GM12892 (cell line): Measurements from ENCODE around the gene RPS17.
A peak's percentile ranks its signal among the peaks of the same experiment; 100 is the strongest.

Source experiments
- DNase-seq: peaks from one replicate; pipeline ENCODE4 v3.0.0; 2011; ENCODE audit not compliant: insufficient read length
- FAIRE-seq: peaks from 2 replicates; lab custom pipeline; 2011; peaks lifted over from hg19 to GRCh38; lab: Jason Lieb, UNC
- POLR2A ChIP-seq: IDR thresholded peaks from 2 replicates; pipeline ENCODE4 v1.6.1; 2011; ENCODE audit warnings: low read depth, low read length, control low read depth
- POLR2AphosphoS5 ChIP-seq: IDR thresholded peaks from 2 replicates; pipeline ENCODE4 v1.6.1; 2011; ENCODE audit warnings: low read depth, low read length, control low read depth
- TAF1 ChIP-seq: IDR thresholded peaks from 2 replicates; pipeline ENCODE4 v1.6.1; 2011; ENCODE audit warnings: low read depth, mild to moderate bottlenecking, control low read depth, low read length, borderline replicate concordance

The RPS17 gene

DNA sequence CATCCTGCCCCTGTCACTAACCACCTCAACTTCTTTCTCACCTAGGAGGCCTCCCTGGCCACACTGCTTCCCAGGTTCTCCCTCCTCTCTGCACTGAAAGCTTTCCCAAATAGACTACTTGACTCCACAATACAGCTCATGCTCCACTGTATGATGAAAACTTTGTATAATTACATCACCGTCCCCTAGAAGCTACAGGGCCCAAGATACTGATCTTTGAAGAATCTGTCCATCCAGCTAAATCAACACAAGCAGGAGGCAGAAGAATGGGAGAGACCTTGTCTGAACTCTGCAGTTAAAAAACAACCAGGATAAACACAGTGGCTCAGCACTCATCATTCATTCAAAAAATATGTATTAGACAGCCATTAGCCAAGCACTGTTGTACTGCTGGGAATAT lies 26.4 kb upstream of the RPS17 start:
- TF ChIP-seq POLR2AphosphoS5: no peak
- no peak for TF ChIP-seq POLR2A
- no peak for TF ChIP-seq TAF1
- DNase-seq (no peak), FAIRE-seq (no peak)

DNA sequence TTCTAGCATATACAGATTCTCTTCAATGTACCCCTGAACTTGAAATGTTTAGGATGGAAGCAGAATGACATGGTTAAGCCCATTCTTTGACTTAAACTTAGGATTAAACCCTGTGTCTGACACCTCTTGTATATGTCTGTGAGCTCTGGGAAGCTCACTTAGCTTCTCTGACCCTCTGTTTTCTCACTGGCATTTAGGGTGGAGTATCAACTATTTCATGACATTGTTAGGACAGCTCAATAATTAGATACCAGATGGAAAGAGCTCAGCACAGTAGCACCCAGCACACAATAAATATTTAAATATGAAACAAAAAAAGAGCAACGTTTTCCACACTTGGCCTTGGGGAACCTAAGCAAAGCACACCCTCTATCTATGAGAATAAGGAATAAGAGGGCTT lies 18.2 kb upstream of the RPS17 start:
- FAIRE-seq (no peak), DNase-seq (no peak)
- no peak for TF ChIP-seq POLR2A
- no peak for TF ChIP-seq POLR2AphosphoS5
- TF ChIP-seq TAF1: no peak

DNA sequence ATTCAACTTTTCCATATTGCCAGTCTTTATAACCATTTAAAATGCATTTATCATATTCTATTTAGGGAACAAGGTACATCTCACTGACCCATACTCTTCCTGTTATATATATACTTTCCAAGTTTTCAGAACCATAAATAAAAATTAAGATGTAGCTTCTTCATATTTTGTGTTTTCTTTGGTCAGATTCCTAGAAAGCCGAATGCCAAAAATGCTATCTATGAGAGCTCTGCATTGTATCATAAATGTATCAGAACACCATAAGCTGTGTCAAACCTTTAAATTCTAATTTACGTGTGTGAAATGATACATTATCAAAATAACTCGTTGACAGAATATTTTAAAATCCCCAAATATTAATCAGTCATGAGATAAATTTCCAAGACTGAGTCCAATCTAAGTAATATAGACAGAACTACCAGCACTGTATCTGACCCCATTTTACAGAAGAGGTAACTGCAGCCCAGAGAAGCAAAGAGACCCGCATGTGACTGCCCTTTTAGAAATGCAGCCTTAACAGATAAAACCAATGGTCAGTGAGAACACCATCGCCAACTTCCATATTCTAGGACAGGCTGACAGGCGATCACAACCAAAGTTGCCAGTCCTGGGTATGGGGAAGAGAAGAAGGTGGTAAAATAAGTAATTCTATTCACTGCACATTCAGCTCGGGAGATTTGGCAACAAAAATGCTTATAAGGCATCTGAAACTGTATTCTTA lies 16.2 kb upstream of the RPS17 start:
- FAIRE-seq: no peak
- TF ChIP-seq TAF1 (no peak), POLR2AphosphoS5 (no peak), POLR2A (no peak)
- no peak for DNase-seq

DNA sequence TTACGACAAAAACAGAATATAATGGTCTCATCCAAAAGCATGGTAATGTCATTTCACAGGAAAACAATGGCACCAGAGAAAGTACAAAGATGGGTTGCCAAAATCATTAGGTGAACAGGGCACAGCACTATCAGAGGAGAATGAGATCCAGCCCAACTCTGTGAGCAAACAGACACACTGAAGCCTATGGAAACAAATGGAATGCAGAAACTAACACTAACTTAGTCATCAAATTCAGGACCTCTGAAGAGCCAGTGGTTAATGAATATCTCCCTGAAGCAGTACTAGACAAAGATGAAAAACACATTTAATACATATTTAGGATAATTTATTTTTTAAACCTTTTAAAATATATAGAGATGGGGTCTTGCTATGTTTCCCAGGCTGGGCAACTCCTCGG lies 14.6 kb upstream of the RPS17 start:
- DNase-seq (no peak), FAIRE-seq (no peak)
- TF ChIP-seq POLR2AphosphoS5: no peak
- no peak for TF ChIP-seq POLR2A
- TF ChIP-seq TAF1: no peak

DNA sequence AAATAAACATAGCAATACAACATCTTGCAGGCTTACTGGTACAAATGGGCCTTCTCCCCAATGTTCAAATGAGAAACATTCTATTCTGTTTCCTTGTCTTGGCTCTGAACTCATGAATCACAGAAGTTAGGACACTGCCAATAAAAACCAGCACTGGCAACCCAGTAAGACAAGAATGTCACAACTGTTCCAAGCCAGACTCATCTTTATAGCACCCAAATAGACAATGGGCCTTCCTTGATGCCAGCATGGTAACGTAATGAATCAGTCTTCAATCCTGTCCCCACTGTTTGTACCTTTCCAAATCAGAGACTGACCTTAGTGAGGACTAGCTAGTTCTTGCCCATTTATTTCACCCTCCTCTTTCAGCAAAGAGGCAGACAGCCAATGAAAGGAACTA lies 14.1 kb upstream of the RPS17 start:
- no peak for TF ChIP-seq POLR2AphosphoS5
- no peak for TF ChIP-seq TAF1
- TF ChIP-seq POLR2A: no peak
- no peak for FAIRE-seq
- no peak for DNase-seq

- no peak for TF ChIP-seq TAF1
- TF ChIP-seq POLR2AphosphoS5: no peak
- TF ChIP-seq POLR2A: no peak
- FAIRE-seq: no peak
- no peak for DNase-seq
These were observed 13.6 kb upstream of the RPS17 start for GRCh38 chr15:82553846-82554245.

DNA sequence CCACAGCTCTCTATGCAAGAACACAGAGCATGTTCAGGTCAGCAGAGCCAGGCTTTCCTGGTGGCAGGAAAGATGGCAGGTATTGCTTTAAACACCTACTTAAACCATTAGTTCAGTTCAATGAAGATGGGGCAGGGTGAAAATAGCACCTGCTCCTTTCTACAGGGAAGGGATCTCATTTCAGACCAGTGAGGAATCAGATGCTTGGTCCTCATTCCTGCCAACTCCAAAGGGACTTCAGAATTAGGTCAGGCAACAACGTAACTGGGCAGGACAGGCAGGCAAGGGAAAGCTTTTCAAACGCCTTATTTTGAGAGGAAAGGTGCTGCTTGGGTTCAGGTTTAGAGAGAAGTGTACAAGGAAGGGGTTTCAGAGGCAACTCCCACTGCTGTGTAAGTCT lies 12.6 kb upstream of the RPS17 start:
- no peak for TF ChIP-seq TAF1
- TF ChIP-seq POLR2A: no peak
- no peak for TF ChIP-seq POLR2AphosphoS5
- DNase-seq: no peak
- FAIRE-seq: no peak

DNA sequence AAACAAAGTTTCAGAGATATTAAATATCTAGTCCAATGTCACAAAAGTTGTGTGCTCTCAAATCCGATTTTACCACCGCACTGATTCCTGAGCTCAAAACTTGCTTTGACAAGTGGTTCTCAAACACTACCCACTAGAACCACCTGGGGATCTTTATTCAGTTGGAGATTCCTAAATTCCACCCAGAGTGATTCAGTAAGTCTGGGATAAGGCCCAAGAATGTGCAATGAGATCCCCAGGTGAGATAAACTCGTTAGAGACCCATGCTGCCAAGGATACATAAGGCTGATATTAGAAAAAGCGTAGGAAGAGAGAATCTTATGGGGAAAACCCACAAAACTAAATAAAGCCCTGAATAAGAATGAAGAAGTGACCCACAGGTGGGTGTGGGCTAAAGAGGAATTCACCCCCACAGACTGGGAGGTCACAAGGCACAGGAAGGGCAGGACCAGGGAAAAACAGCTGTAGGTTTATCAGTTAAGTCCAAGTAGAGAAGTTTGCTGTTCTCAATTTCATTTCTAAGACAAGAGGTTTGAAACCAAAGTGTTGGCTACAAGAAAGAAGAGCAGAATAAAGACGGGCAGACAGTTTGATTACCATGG lies 11.5 kb upstream of the RPS17 start:
- TF ChIP-seq TAF1 (no peak), POLR2A (no peak), POLR2AphosphoS5 (no peak)
- FAIRE-seq: peak; percentile 42
- DNase-seq: no peak

DNA sequence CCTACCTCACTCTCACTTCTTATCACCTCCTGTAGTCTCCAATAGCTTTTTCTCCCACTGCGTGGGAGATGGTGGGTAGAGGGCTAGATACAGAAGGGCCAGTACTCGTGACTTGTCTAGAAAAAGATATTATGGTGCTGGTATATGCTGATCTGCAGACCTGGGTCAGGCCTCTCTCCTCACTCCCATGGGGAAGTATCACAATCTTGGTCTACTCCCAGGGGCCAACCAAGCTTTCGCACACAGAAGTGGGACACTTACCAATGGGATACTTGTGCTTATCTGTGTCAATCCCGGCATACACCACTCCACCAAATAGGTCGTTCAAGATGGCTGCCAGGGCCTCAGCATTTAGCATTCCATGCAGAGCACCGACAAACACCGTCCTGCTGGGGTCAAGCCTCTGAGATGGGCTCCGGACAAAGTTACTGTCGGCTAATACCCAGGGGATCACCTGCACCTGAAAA lies 9.0 kb upstream of the RPS17 start:
- no peak for TF ChIP-seq POLR2A
- TF ChIP-seq TAF1: no peak
- no peak for TF ChIP-seq POLR2AphosphoS5
- FAIRE-seq (no peak), DNase-seq (no peak)

- FAIRE-seq (no peak), DNase-seq (no peak)
- TF ChIP-seq POLR2A (no peak), TAF1 (no peak), POLR2AphosphoS5 (no peak)
These were observed 8.4 kb upstream of the RPS17 start for GRCh38 chr15:82548700-82549099.

DNA sequence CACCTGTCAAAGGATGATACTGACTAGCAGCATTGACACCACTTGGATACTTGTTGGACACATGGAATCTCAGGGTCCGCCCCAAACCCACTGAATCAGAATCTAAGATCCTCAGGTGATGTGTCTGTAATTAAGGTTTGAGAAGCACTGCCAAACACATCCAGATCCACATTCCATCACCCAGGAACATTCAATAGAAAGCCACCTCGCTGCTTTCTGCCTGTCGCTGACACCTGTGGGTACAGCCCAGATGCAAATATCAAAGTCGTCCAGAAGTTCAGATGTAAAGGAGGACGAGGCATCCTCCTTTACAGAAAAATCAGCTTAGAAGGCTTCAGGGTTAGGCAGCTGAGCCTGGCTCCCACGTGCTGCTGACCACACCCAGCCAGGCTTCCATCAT lies 5.2 kb upstream of the RPS17 start:
- TF ChIP-seq POLR2AphosphoS5 (no peak), POLR2A (no peak), TAF1 (no peak)
- FAIRE-seq: no peak
- no peak for DNase-seq

DNA sequence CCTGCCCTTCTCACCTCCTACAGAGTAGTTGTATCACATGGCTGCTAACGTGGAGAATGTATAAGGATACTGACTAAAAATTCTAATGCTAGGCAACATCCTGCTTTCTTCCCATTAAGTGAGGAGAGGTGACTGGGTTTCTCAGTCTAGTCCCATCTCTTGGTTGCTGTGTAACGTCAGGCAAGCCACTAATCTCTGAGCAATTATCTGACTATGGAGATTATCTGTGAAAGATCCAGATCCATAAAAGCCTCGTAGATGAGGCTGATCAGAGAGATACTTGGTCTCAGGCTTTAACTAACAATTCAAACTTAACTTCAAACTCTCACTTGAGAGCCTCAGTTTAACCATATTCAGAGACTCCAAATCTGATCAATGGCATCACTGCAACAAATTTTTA lies 4.7 kb upstream of the RPS17 start:
- FAIRE-seq: no peak
- no peak for TF ChIP-seq TAF1
- DNase-seq: no peak

DNA sequence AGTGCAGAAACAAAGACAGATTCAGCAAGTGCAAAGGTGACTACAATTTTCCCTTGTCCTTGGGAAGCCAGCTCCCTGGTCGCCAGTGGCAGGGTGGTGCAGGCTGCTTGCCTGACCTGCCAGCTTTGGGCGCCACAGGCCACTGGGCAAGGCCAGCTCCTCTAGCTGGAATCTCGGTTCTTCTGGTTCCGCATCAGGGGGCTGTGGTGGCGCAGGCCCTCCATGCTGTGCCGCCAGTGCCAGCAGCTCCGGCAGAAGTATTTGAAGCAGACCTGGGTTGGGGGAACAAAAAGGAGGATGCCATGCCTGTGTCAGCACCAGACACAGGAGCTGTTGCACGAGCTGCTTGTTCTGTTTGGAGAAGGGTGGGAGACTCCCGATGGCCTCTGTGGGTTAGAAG lies 4.2 kb upstream of the RPS17 start:
- DNase-seq (no peak), FAIRE-seq (no peak)
- TF ChIP-seq POLR2AphosphoS5 (no peak), TAF1 (no peak), POLR2A (no peak)
